ENCODE data around the gene KCNT2. TPM values are rescaled to one million over a fixed set of nuclear protein-coding genes. Genes with fewer than 3 reads are reported as not detected.

KCNT2 gene
- total RNA-seq, 2 experiments from 2014 or later, result not detected

- Mint-ChIP-seq H3K9me3 (no peaks in the 10 kb centered on the region), H3K27me3 (no peaks in the 10 kb centered on the region), H3K4me1 (no peaks in the 10 kb centered on the region), H3K27ac (no peak overlapping the region), H3K4me3 (no peak overlapping the region), H3K36me3 (ENCODE audit: low read depth) (no peaks in the 10 kb centered on the region)
- ChIA-PET POLR2A (no interaction called here), CTCF (no interaction called here)
- DNase-seq, result no peak
Observed at GRCh38 chr1:196260270-196260669, 348.0 kb downstream of the KCNT2 start.

GRCh38 chr1:196259316-196259715 is 348.9 kb downstream of the KCNT2 start:
- H3K27ac Mint-ChIP-seq, result no peak overlapping the region
- no peak for DNase-seq
- ChIA-PET POLR2A (no interaction called here), CTCF (no interaction called here)
- H3K27me3 Mint-ChIP-seq, result no peaks in the 10 kb centered on the region
- H3K9me3 Mint-ChIP-seq, result no peaks in the 10 kb centered on the region
- no peaks in the 10 kb centered on the region for H3K4me1 Mint-ChIP-seq
- no peak overlapping the region for H3K4me3 Mint-ChIP-seq
- H3K36me3 Mint-ChIP-seq (ENCODE audit: low read depth), result no peaks in the 10 kb centered on the region

- ChIA-PET CTCF (no interaction called here), POLR2A (no interaction called here)
Observed at GRCh38 chr1:196255762-196256161, 352.5 kb downstream of the KCNT2 start.

GRCh38 chr1:196229546-196229945 is 378.7 kb downstream of the KCNT2 start:
- CTCF ChIA-PET, result no interaction called here
- Mint-ChIP-seq H3K9me3 (peaks cover 3% of the 10 kb centered on the region), H3K27ac (no peak overlapping the region), H3K27me3 (no peaks in the 10 kb centered on the region), H3K36me3 (ENCODE audit: low read depth) (no peaks in the 10 kb centered on the region), H3K4me1 (no peaks in the 10 kb centered on the region), H3K4me3 (no peak overlapping the region)
- no peak for DNase-seq
- POLR2A ChIA-PET, result no interaction called here

More at GRCh38 chr1:196255762-196256161, 352.5 kb downstream of the KCNT2 start:
- Mint-ChIP-seq H3K27ac (no peak overlapping the region), H3K4me1 (no peaks in the 10 kb centered on the region), H3K4me3 (no peak overlapping the region), H3K36me3 (ENCODE audit: low read depth) (no peaks in the 10 kb centered on the region), H3K9me3 (no peaks in the 10 kb centered on the region), H3K27me3 (no peaks in the 10 kb centered on the region)
- no peak for DNase-seq

GRCh38 chr1:196214866-196215265 is 393.4 kb downstream of the KCNT2 start:
- no peaks in the 10 kb centered on the region for H3K36me3 Mint-ChIP-seq (ENCODE audit: low read depth)
- H3K27ac Mint-ChIP-seq, result no peak overlapping the region
- no peaks in the 10 kb centered on the region for H3K4me1 Mint-ChIP-seq
- CTCF ChIA-PET, result no interaction called here
- no peaks in the 10 kb centered on the region for H3K9me3 Mint-ChIP-seq
- no peaks in the 10 kb centered on the region for H3K27me3 Mint-ChIP-seq
- H3K4me3 Mint-ChIP-seq, result no peak overlapping the region
- POLR2A ChIA-PET, result no interaction called here
- DNase-seq, result no peak

GRCh38 chr1:196209983-196210382 is 398.3 kb downstream of the KCNT2 start:
- Mint-ChIP-seq H3K4me1 (no peaks in the 10 kb centered on the region), H3K27me3 (no peaks in the 10 kb centered on the region), H3K27ac (no peak overlapping the region), H3K4me3 (no peak overlapping the region), H3K36me3 (ENCODE audit: low read depth) (no peaks in the 10 kb centered on the region), H3K9me3 (no peaks in the 10 kb centered on the region)
- DNase-seq, result no peak
- CTCF ChIA-PET, result no interaction called here
- POLR2A ChIA-PET, result no interaction called here

- ChIA-PET POLR2A (no interaction called here), CTCF (no interaction called here)
- H3K36me3 Mint-ChIP-seq (ENCODE audit: low read depth), result no peaks in the 10 kb centered on the region
- no peak for DNase-seq
- H3K4me1 Mint-ChIP-seq, result no peaks in the 10 kb centered on the region
- no peak overlapping the region for H3K27ac Mint-ChIP-seq
- H3K4me3 Mint-ChIP-seq, result no peak overlapping the region
- no peaks in the 10 kb centered on the region for H3K9me3 Mint-ChIP-seq
- no peaks in the 10 kb centered on the region for H3K27me3 Mint-ChIP-seq
Observed at GRCh38 chr1:196209265-196209664, 399.0 kb downstream of the KCNT2 start.

- H3K27ac Mint-ChIP-seq, result no peak overlapping the region
- ChIA-PET POLR2A (no interaction called here), CTCF (no interaction called here)
- no peaks in the 10 kb centered on the region for H3K4me1 Mint-ChIP-seq
- H3K36me3 Mint-ChIP-seq (ENCODE audit: low read depth), result no peaks in the 10 kb centered on the region
- H3K9me3 Mint-ChIP-seq, result no peaks in the 10 kb centered on the region
- DNase-seq, result no peak
- H3K27me3 Mint-ChIP-seq, result no peaks in the 10 kb centered on the region
- H3K4me3 Mint-ChIP-seq, result no peak overlapping the region
Observed at GRCh38 chr1:196207612-196208217, 400.5 kb downstream of the KCNT2 start.

- DNase-seq, result no peak
- Mint-ChIP-seq H3K27me3 (no peaks in the 10 kb centered on the region), H3K4me3 (no peak overlapping the region), H3K27ac (no peak overlapping the region), H3K4me1 (no peaks in the 10 kb centered on the region), H3K36me3 (ENCODE audit: low read depth) (no peaks in the 10 kb centered on the region), H3K9me3 (no peaks in the 10 kb centered on the region)
- ChIA-PET POLR2A (no interaction called here), CTCF (no interaction called here)
Observed at GRCh38 chr1:196205882-196206281, 402.4 kb downstream of the KCNT2 start.

GRCh38 chr1:196196486-196196885 is 411.8 kb downstream of the KCNT2 start:
- Mint-ChIP-seq H3K36me3 (ENCODE audit: low read depth) (no peaks in the 10 kb centered on the region), H3K4me3 (no peak overlapping the region), H3K27me3 (no peaks in the 10 kb centered on the region), H3K27ac (no peak overlapping the region), H3K4me1 (no peaks in the 10 kb centered on the region), H3K9me3 (peaks cover 5% of the 10 kb centered on the region)
- DNase-seq, result no peak
- POLR2A ChIA-PET, result no interaction called here
- CTCF ChIA-PET, result no interaction called here

- Mint-ChIP-seq H3K4me3 (no peak overlapping the region), H3K9me3 (peaks cover 5% of the 10 kb centered on the region), H3K27ac (no peak overlapping the region), H3K27me3 (no peaks in the 10 kb centered on the region), H3K36me3 (ENCODE audit: low read depth) (no peaks in the 10 kb centered on the region), H3K4me1 (no peaks in the 10 kb centered on the region)
- CTCF ChIA-PET, result no interaction called here
- no peak for DNase-seq
- POLR2A ChIA-PET, result no interaction called here
Observed at GRCh38 chr1:196193896-196194559, 414.2 kb downstream of the KCNT2 start.

- CTCF ChIA-PET, result no interaction called here
- DNase-seq, result no peak
- Mint-ChIP-seq H3K4me3 (no peak overlapping the region), H3K4me1 (no peaks in the 10 kb centered on the region), H3K36me3 (ENCODE audit: low read depth) (no peaks in the 10 kb centered on the region), H3K27ac (no peak overlapping the region), H3K27me3 (no peaks in the 10 kb centered on the region), H3K9me3 (peaks cover 2% of the 10 kb centered on the region)
- POLR2A ChIA-PET, result no interaction called here
Observed at GRCh38 chr1:196183941-196184340, 424.3 kb downstream of the KCNT2 start.

- no peak overlapping the region for H3K27ac Mint-ChIP-seq
- DNase-seq, result no peak
- H3K27me3 Mint-ChIP-seq, result no peaks in the 10 kb centered on the region
Observed at GRCh38 chr1:196181594-196181878, 426.7 kb downstream of the KCNT2 start.

GRCh38 chr1:196180847-196181593 is 427.2 kb downstream of the KCNT2 start:
- Mint-ChIP-seq H3K27ac (no peak overlapping the region), H3K36me3 (ENCODE audit: low read depth) (no peaks in the 10 kb centered on the region), H3K9me3 (no peaks in the 10 kb centered on the region), H3K27me3 (no peaks in the 10 kb centered on the region), H3K4me3 (no peak overlapping the region), H3K4me1 (no peaks in the 10 kb centered on the region)
- ChIA-PET CTCF (no interaction called here), POLR2A (no interaction called here)
- DNase-seq, result no peak

More at GRCh38 chr1:196181594-196181878, 426.7 kb downstream of the KCNT2 start:
- ChIA-PET CTCF (no interaction called here), POLR2A (no interaction called here)
- no peaks in the 10 kb centered on the region for H3K9me3 Mint-ChIP-seq
- no peaks in the 10 kb centered on the region for H3K4me1 Mint-ChIP-seq
- H3K36me3 Mint-ChIP-seq (ENCODE audit: low read depth), result no peaks in the 10 kb centered on the region
- no peak overlapping the region for H3K4me3 Mint-ChIP-seq
